Activated T-helper 2 cell treated with anti-CD3 and anti-CD28 coated beads, Interferon-gamma antibody, Interleukin-2, Interleukin-4, amounts not matched to agents 10 μg/mL and 5 μg/mL and 100 μg/mL, durations not matched to agents 14 hours and 24 hours and 36 hours (primary cell): ENCODE data around the gene TMEM218. TPM values are rescaled to one million over a fixed set of nuclear protein-coding genes. Genes with fewer than 3 reads are reported as not detected.

Experiments
- DNase-seq: peaks from one replicate; pipeline ENCODE4 v3.0.0; 2021; ENCODE audit warnings: low spot score
- H3K27ac Mint-ChIP-seq: one replicate; pipeline ENCODE4 v1.8.0; 2021; ENCODE audit warnings: mixed read lengths
- H3K27me3 Mint-ChIP-seq: one replicate; pipeline ENCODE4 v1.8.0; 2021; ENCODE audit warnings: low read depth, mixed read lengths
- H3K36me3 Mint-ChIP-seq: one replicate; pipeline ENCODE4 v1.8.0; 2021; ENCODE audit warnings: low read depth, mixed read lengths
- H3K4me1 Mint-ChIP-seq: one replicate; pipeline ENCODE4 v1.8.0; 2021; ENCODE audit warnings: low read depth, mixed read lengths
- H3K4me3 Mint-ChIP-seq: one replicate; pipeline ENCODE4 v1.8.0; 2021; ENCODE audit warnings: low read depth, mild to moderate bottlenecking, moderate library complexity, mixed read lengths
- H3K9me3 Mint-ChIP-seq: one replicate; pipeline ENCODE4 v1.8.0; 2021; ENCODE audit warnings: mixed read lengths
- intact Hi-C: fragments of 100-400 bp; cut with micrococcal nuclease; formaldehyde crosslinking; loops from one replicate; pipeline ENCODE4 v1.15.1; 2023
- total RNA-seq: library from RNA; stranded (reverse); gene quantifications from 2 replicates; pipeline ENCODE4 v1.2.3, GENCODE V29; 2022

TMEM218 gene
- total RNA-seq, 1 donor from 2014 or later = 18.1 TPM

GRCh38 chr11:125141686-125142535, 30.5 kb upstream of the TMEM218 start:
- intact Hi-C loops = loop anchor here (1.0 to 5.0 kb wide), 3 partner anchors 51 to 265 kb away; no protein-coding TSS in a partner anchor
- H3K27me3 Mint-ChIP-seq = peaks cover 30% of the 10 kb centered on the region
- no peak overlapping the region for H3K4me3 Mint-ChIP-seq
- H3K9me3 Mint-ChIP-seq = no peaks in the 10 kb centered on the region
- peak; percentile 24 for DNase-seq
- H3K4me1 Mint-ChIP-seq = peaks cover 3% of the 10 kb centered on the region
- no peaks in the 10 kb centered on the region for H3K36me3 Mint-ChIP-seq
- H3K27ac Mint-ChIP-seq = no peak overlapping the region

DNA sequence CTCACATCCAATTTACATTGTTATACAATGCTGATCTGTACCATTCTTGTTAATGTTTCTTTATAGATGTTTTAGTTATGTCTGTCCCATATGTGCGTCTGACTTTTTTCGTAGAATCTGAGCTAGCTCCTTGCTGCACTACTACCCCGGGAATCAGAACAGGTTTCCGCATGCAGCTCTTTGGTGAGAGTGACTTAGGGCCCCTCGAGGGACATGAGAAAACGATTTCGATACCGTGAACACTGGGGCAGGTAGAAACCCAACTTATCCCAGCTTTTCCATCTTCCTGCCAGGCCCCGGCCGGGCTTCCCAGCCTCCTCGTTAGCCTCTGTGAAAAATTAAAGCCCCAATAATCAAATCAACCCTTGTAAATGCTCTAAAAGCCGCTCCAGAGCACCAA, 29.8 kb upstream of the TMEM218 start:
- intact Hi-C loops = loop anchor here (1.0 to 5.0 kb wide), 3 partner anchors 50 to 264 kb away; no protein-coding TSS in a partner anchor
- peaks cover 3% of the 10 kb centered on the region for H3K4me1 Mint-ChIP-seq
- no peaks in the 10 kb centered on the region for H3K36me3 Mint-ChIP-seq
- no peak overlapping the region for H3K27ac Mint-ChIP-seq
- H3K4me3 Mint-ChIP-seq = no peak overlapping the region
- peaks cover 28% of the 10 kb centered on the region for H3K27me3 Mint-ChIP-seq
- no peak for DNase-seq
- H3K9me3 Mint-ChIP-seq = no peaks in the 10 kb centered on the region

DNA sequence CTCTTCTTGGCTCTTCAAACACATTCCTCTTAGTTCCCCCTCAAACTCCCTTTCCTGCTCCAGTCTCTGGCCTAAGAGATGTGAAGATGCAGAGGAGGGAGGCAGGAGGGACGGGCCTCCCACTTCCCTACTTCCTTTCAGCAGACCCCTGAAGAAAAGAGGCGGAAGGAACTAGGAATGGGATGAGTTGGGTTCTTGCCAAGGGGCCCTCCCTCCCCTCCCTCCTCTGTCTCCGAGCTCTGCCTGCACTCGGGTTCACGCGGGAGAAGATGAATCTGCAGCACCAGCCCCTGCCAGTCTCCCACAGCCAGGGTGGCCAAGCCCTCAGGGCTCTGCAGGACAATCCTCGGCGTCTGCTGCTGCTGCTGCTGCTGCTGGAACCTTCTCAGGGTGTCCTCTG, 28.8 kb upstream of the TMEM218 start:
- H3K9me3 Mint-ChIP-seq = no peaks in the 10 kb centered on the region
- no peak for DNase-seq
- H3K4me3 Mint-ChIP-seq = no peak overlapping the region
- H3K4me1 Mint-ChIP-seq = peaks cover 3% of the 10 kb centered on the region
- intact Hi-C loops = loop anchor here (5.0 kb wide), 1 partner anchor 263 kb away; no protein-coding TSS in a partner anchor
- peaks cover 28% of the 10 kb centered on the region for H3K27me3 Mint-ChIP-seq
- no peaks in the 10 kb centered on the region for H3K36me3 Mint-ChIP-seq
- H3K27ac Mint-ChIP-seq = no peak overlapping the region

DNA sequence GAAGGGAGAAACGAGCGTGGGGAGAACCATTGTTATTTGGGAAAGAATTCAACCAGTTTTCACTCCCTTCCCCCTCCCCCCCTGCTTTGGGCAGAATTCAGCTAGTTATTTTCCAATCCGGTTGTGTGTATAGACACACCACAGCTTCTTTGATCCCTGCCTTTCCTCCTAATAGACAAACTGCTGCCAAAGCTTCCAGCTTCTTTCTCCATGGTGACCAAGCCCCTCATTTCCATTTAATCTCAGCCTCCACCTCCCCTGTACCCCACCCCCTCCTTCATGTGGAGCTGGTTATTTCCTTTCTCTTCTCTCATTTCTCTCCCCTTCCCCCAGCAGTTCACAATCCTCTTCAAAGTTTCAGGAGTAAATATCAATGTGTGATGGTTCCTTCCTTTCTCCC, 28.4 kb upstream of the TMEM218 start:
- no peak overlapping the region for H3K27ac Mint-ChIP-seq
- H3K4me1 Mint-ChIP-seq = peaks cover 3% of the 10 kb centered on the region
- H3K36me3 Mint-ChIP-seq = no peaks in the 10 kb centered on the region
- no peaks in the 10 kb centered on the region for H3K9me3 Mint-ChIP-seq
- intact Hi-C loops = loop anchor here (5.0 kb wide), 1 partner anchor 262 kb away; no protein-coding TSS in a partner anchor
- H3K4me3 Mint-ChIP-seq = no peak overlapping the region
- no peak for DNase-seq
- H3K27me3 Mint-ChIP-seq = peaks cover 33% of the 10 kb centered on the region

GRCh38 chr11:125138966-125139365, 27.5 kb upstream of the TMEM218 start:
- H3K9me3 Mint-ChIP-seq = no peaks in the 10 kb centered on the region
- H3K4me1 Mint-ChIP-seq = peaks cover 3% of the 10 kb centered on the region
- peaks cover 34% of the 10 kb centered on the region for H3K27me3 Mint-ChIP-seq
- H3K27ac Mint-ChIP-seq = no peak overlapping the region
- no peak for DNase-seq
- H3K4me3 Mint-ChIP-seq = no peak overlapping the region
- no peaks in the 10 kb centered on the region for H3K36me3 Mint-ChIP-seq
- intact Hi-C loops = no loop called here

GRCh38 chr11:125136001-125136400, 24.6 kb upstream of the TMEM218 start:
- Mint-ChIP-seq H3K27ac (no peak overlapping the region), H3K36me3 (no peaks in the 10 kb centered on the region), H3K4me1 (no peaks in the 10 kb centered on the region), H3K4me3 (no peak overlapping the region), H3K9me3 (peaks cover 3% of the 10 kb centered on the region), H3K27me3 (peaks cover 38% of the 10 kb centered on the region)
- intact Hi-C loops = no loop called here
- DNase-seq = no peak

DNA sequence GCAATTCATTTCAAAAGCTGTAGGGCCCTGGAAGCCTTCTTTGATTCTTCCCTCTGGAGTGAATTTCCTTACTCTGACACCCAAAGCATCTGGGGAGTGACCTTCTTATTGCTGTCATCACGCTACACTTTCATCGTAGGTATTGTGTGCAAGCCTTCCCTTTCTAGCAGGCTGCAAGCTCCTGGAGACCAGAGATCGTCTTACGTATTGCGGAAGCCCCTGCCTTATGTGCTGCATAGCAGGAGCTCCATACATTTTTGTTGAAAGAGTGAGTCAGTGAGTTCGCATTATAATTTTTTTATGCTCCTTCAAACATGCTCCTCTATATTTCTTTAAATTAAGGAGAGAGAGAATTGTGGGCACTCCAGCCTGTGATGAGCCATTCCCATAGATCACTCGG, 21.2 kb upstream of the TMEM218 start:
- Mint-ChIP-seq H3K27ac (no peak overlapping the region), H3K4me3 (no peak overlapping the region), H3K27me3 (peaks cover 38% of the 10 kb centered on the region), H3K36me3 (no peaks in the 10 kb centered on the region), H3K9me3 (peaks cover 3% of the 10 kb centered on the region), H3K4me1 (no peaks in the 10 kb centered on the region)
- DNase-seq = no peak
- intact Hi-C loops = no loop called here

- H3K36me3 Mint-ChIP-seq = no peaks in the 10 kb centered on the region
- intact Hi-C loops = no loop called here
- H3K4me1 Mint-ChIP-seq = no peaks in the 10 kb centered on the region
- peaks cover 40% of the 10 kb centered on the region for H3K27me3 Mint-ChIP-seq
- no peak for DNase-seq
- H3K4me3 Mint-ChIP-seq = no peak overlapping the region
- peaks cover 3% of the 10 kb centered on the region for H3K9me3 Mint-ChIP-seq
- H3K27ac Mint-ChIP-seq = no peak overlapping the region
Measured at GRCh38 chr11:125132071-125132470, 20.6 kb upstream of the TMEM218 start.

DNA sequence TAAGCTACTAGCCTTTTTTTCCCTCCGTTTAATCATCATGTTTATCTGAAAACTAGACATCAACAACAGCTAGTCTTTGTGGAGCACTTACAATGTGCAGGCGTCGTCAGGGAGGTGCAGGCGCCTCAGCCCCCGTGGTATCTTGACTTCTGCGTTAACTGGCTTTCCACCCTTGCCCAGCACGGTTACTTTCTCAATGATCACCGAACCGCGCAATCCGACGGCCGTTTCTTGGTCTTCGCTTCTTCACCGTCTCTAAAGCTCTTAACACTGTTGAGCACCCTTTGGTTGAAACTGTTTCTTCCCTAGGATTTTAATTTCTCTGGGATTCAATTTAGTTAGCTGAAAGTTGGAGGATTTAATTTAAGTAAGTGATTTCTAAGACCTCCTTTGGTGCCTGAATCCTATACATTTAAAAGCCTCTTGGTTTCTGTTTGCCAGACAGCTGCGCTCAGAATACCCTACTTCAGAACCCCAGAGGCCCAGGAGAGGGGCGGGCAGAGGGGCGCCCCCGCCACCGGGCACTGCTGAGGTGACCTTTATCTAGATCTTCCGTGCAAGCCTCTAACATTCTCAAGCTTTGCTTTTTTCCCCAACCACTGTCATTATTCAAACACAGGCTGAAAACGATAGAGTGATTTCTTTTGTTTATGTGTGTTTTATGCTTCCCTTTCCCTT, 18.0 kb upstream of the TMEM218 start:
- H3K4me3 Mint-ChIP-seq = no peak overlapping the region
- DNase-seq = no peak
- intact Hi-C loops = no loop called here
- H3K27me3 Mint-ChIP-seq = peaks cover 33% of the 10 kb centered on the region
- H3K9me3 Mint-ChIP-seq = peaks cover 3% of the 10 kb centered on the region
- H3K27ac Mint-ChIP-seq = no peak overlapping the region
- H3K36me3 Mint-ChIP-seq = no peaks in the 10 kb centered on the region
- H3K4me1 Mint-ChIP-seq = no peaks in the 10 kb centered on the region

DNA sequence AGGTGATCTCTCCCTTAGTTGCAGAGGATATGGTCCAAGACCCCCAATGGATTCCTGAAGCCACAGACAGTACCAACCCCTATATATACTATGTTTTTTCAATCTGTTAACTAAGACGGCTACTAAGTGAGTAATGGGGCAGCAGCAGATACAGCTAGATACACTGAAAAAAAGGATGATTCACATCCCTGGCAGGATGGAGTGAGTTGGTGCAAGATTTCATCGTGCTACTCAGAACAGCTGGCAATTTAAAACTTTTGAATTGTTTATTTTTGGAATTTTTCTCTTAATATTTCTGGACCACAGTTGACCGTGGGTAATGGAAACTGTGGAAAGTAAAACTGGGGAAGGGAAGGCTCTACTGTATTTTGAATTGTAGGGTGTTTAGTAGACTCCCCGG, 17.0 kb upstream of the TMEM218 start:
- Mint-ChIP-seq H3K4me1 (no peaks in the 10 kb centered on the region), H3K36me3 (no peaks in the 10 kb centered on the region), H3K9me3 (peaks cover 3% of the 10 kb centered on the region), H3K27ac (no peak overlapping the region), H3K27me3 (peaks cover 28% of the 10 kb centered on the region), H3K4me3 (no peak overlapping the region)
- DNase-seq = no peak
- intact Hi-C loops = no loop called here

GRCh38 chr11:125124618-125124992, 13.2 kb upstream of the TMEM218 start:
- Mint-ChIP-seq H3K27me3 (peaks cover 25% of the 10 kb centered on the region), H3K4me3 (no peak overlapping the region), H3K9me3 (no peaks in the 10 kb centered on the region), H3K27ac (no peak overlapping the region), H3K4me1 (no peaks in the 10 kb centered on the region), H3K36me3 (no peaks in the 10 kb centered on the region)
- intact Hi-C loops = no loop called here
- no peak for DNase-seq

- intact Hi-C loops = no loop called here
- Mint-ChIP-seq H3K9me3 (no peaks in the 10 kb centered on the region), H3K4me1 (no peaks in the 10 kb centered on the region), H3K4me3 (no peak overlapping the region), H3K36me3 (no peaks in the 10 kb centered on the region), H3K27ac (no peak overlapping the region), H3K27me3 (peaks cover 24% of the 10 kb centered on the region)
- DNase-seq = no peak
Measured at GRCh38 chr11:125123947-125124617, 12.7 kb upstream of the TMEM218 start.
